GM18505 (cell line): ENCODE measurements around the gene MYMX.
"Not testable (repeated sequence)": the region's sequence is repeated elsewhere in the genome, so short reads cannot be mapped to it uniquely, and the experiment has no call there.

Experiments used
- ATAC-seq: cut with Tn5 transposase; IDR thresholded peaks from one replicate; pipeline ENCODE4 v1.9.1; 2021; ENCODE audit not compliant: unreplicated experiment
- POLR2A ChIP-seq: IDR thresholded peaks from 4 replicates; pipeline ENCODE4 v1.6.1; 2011; ENCODE audit warnings: borderline replicate concordance; ENCODE audit not compliant: insufficient read depth, insufficient read length; ENCODE audit errors: extremely low read depth

The MYMX gene

DNA sequence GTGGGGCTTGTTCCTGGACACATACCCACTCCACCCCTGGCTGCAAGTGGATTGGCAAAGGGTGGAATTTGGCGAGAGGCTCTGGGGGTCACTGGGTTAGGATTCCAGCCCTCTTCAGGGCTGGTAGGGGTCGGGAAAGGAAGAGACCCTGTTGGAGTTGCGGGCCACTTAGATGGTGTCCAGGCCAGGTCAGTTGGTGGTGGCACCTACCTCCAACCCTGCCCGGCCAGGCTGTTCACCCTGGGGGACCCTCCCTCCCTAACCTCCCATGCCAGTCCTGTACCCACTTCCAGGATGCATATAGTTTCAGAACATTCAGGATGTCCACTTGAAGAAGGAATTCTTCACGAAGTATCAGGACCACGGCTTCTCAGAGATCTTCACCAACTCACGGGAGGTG lies 37.1 kb upstream of the MYMX start:
- no peak for ATAC-seq

DNA sequence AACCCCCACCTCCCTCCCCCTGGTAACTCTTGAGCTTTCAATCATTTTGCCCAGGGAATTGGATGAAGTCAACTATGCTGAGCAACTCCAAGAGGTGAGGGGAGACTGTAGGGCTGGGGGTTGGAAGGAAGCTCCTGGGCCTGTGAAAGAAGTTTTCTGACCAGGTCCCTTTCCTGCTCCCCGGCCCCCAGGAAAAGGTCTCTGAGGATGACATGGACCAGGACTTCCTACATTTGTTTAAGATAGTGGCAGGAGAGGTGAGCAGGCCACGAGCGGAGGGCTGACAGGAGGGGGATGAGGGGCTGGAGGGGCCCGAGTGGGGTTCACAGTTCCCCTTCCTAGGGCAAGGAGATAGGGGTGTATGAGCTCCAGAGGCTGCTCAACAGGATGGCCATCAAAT lies 36.3 kb upstream of the MYMX start:
- ATAC-seq: no peak
- TF ChIP-seq POLR2A: no peak

More for the DNA sequence above, 37.1 kb upstream of the MYMX start:
- TF ChIP-seq POLR2A: no peak

DNA sequence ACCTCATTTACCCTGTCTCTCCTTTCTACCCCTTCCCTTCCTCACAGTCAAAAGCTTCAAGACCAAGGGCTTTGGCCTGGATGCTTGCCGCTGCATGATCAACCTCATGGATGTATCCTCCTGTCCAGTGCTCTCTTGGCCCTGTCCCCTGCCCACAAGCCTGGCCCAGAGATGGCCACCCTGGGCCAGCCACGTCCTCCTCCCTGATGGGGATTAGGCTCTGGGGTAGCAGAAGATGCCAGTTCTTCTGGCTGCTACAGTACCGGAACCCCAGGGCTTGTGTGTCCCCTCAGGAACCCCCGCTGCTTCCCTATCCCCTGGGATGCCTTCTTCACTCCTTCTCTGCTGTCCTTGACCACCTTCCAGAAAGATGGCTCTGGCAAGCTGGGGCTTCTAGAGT lies 35.8 kb upstream of the MYMX start:
- ATAC-seq: no peak
- no peak for TF ChIP-seq POLR2A

DNA sequence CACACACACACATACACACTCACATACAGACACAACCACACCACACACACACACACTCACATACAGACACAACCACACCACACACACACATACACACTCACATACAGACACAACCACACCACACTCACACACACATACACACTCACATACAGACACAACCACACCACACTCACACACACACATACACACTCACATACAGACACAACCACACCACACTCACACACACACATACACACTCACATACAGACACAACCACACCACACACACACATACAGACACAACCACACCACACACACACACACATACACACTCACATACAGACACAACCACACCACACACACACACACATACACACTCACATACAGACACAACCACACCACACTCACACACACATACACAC lies 34.9 kb upstream of the MYMX start:
- not testable (repeated sequence) for ATAC-seq

DNA sequence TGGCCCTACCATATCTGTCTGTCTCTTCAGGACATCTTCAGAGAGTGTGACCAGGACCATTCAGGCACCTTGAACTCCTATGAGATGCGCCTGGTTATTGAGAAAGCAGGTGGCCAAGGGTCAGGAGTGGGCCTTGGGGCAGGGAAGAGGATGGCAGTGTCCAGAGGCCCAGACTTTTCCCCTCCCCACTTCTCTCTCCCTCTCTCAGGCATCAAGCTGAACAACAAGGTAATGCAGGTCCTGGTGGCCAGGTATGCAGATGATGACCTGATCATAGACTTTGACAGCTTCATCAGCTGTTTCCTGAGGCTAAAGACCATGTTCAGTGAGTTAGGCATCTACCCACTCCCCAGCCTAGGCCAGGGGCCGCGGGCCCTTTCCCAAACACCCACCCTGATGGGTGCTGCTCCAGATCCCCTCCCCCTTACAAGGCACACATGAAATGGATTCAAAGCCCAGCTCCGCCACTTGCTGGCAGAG lies 33.8 kb upstream of the MYMX start:
- no peak for TF ChIP-seq POLR2A
- ATAC-seq: no peak

DNA sequence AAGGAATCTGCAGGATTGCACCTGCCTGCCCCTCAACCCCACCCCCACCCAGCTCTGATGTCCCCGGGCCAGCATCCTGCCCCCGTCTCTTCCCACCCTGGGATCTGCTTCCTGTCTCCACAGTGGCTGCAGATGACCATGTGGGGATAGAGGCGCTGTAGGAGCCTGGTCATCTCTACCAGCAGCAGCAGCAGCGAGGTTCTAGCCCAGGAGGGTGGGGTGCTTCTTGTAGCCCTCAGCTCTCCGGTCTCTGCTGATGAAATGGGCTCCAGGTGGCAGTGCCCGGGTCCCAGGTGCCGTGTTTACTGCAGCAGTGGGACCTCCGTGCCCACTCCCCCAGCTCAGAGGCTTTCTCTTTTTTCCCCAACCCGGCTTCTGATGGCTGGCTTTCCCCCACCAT lies 32.9 kb upstream of the MYMX start:
- ATAC-seq: no peak
- TF ChIP-seq POLR2A: no peak

DNA sequence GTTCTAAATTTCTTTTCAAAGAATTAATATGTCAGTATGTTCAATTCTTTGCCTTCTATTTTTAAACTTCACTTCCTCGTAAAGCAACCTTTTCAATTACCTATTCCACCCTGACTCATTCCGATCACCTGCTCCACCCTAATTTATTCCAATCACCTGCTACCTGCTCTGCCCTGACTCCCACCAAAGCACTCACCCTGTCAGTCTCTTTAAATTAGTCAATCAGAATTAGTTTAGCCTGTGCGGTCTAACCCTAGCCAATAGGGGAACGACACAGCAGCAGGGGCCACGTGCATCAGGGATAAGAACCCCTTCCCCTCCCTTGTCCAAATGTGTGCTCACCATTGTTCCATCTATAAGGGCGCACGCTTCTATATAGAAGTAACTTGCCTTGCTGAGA lies 31.4 kb upstream of the MYMX start:
- ATAC-seq: not testable (repeated sequence)

DNA sequence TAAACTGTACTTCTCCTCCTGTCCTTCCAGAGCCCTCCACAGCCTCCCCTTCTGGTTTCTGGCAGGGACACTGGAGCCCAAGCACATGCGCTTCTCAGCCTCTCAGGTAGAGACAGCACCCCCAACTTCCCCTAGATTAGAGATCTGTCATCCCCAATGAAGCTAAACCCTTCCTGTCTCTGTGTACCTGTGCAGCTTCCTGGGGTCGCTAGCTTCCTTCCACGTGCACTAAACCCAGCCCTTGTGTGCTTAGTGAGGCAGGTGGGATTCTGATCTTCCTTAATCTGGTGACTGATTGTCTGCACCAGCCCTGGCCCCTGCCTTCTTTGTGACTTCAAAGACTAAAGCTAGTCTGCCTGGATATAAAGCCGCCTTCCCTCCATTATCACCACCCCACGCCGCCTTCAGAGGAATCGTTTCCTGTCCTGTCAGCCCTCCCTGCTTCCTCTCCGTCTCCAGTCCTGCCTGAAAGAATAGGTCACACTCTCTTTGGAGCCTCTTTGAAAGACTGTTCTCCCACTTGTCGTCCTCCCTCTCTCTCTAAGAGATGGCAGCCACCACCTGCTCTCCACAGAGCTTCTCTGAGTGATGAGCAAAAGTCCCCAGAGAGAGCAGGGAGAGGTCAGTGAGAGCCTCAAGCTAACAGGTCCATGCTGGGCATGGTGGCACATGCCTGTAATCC lies 30.6 kb upstream of the MYMX start:
- ATAC-seq: no peak
- no peak for TF ChIP-seq POLR2A

DNA sequence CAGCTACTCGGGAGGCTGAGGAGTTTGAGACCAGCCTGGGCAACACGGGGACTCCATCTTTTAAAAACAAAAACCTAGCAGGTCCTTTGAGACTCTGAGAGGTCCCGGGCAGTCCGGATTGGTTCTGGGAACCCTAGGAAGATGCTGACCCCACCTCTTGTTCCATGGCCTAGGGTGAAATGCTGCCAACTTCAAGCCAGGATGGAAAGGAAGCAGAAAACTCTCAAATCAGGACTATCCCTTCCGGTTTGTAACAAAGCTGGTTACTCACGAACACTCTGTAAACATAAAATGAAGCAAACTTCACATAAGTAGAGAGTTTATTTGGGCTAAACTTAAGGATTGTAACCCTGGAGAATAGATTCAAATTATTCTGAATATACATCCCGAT lies 30.1 kb upstream of the MYMX start:
- ATAC-seq: no peak
- no peak for TF ChIP-seq POLR2A

DNA sequence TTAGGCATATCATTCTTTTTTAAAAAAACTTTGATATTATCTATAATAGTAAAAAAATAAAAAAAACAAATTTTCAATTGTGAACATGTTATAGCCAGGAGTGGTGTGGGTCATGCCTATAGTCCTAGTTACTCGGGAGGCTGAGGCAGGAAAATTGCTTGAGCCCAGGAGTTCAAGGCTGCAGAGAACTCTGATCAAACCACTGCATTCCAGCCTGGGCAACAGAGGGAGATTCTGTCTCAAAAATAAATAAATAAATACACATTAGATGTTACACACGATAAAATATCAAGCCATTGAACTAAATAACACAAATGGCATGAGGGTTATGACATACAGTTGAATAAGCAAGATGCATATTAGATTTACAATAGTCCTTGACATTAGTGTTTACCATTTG lies 27.9 kb upstream of the MYMX start:
- no peak for TF ChIP-seq POLR2A
- no peak for ATAC-seq

DNA sequence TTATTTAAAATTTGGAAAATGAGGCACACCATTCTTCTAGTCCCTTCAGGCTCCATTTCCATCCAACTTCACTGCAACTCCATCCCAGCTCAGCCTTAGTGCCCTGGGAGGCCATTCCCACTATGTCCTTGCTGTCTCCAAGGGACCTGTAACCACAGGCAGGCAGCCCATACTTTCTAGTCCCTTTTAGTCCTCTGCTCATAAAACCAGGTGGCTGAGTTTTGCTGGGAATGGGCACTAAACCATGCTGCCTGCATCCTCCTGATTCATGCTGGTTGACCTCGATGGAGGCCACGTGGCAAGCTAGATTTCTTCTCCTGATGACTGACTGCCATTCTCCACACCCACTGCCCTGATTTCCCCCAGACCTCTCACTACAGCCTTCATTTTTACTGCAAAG lies 27.5 kb upstream of the MYMX start:
- no peak for TF ChIP-seq POLR2A
- ATAC-seq: no peak

DNA sequence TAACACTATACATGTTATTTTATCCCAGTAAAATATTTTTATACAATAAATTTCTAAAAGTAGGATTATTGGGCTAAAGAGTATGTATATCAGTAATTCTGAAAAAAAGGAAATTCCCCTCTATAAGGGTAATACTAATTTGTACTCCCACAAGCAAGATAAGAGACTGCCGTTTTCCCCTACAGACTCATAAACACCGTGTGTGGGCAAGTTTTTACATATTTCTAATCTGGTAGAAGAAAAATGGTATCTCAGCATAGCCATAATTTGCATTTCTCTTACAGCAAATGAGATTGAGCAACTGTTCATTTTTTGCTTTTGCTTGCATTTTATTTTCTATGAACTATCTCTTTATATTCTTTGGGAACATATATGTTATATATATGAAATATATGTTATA lies 26.0 kb upstream of the MYMX start:
- no peak for ATAC-seq
- no peak for TF ChIP-seq POLR2A

DNA sequence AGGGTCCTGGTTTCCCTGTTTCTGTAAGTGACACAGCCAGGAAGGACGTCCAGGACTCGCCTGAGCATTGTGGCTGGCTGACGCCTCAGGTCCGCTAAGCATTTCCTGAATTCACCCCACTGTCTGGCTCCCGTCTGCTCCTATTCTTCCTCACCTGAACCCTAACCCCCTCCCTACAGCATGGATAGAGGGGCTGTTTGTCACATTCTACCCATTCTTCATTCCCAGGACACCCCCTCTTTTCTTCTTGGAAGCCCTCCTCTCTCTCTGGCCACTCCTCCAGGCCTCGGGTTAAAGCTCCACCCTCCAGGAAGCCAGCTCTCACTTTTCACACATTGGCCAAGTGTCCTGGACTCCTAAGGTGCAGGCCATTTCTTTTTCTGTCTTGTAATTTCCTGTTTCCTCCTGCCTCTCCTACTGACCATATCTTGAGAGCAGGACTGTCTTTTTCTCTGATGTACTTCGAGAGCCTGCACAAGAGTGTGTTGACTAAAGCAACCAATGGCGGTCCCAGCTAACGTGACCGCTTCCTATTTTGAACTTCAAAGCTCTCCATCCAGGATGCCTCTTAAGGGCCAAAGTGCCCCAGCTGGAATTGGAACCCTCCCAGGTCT lies 24.2 kb upstream of the MYMX start:
- no peak for TF ChIP-seq POLR2A
- ATAC-seq: no peak

DNA sequence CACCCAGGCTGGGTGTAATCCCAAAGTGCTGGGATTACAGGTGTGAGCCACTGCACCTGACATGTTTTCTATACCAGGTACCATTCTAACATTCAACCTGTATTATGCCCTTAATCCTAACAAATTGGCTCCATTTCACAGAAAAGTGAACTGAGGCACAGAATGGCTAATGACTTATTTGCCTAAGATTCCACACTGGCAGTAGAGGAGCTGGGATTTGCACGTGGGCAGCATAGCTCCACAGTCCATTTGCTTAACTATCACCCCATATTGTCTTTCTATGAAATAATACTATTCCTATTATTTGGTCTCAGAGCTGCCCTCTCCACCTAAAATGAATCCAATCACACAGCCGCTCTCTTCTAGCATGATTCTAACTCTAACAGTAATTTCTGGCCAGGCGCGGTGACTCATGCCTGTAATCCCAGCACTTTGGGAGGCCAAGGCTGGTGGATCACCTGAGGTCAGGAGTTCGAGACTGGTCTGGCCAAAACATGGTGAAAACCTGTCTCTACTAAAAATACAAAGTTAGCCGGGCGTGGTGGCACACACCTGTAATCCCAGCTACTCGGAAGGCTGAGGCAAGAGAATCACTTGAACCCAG lies 23.3 kb upstream of the MYMX start:
- no peak for TF ChIP-seq POLR2A
- ATAC-seq: no peak
